SH-SY5Y (cell line): ENCODE data around the gene GRAMD2B.

Source experiments
- GATA2 ChIP-seq: IDR thresholded peaks from 2 replicates; pipeline ENCODE4 v1.6.1; 2011; ENCODE audit warnings: mild to moderate bottlenecking, low read depth, low read length
- GATA3 ChIP-seq: IDR thresholded peaks from 2 replicates; pipeline ENCODE4 v1.6.1; 2011; ENCODE audit warnings: low read depth, mild to moderate bottlenecking, low read length, moderate library complexity

DNA sequence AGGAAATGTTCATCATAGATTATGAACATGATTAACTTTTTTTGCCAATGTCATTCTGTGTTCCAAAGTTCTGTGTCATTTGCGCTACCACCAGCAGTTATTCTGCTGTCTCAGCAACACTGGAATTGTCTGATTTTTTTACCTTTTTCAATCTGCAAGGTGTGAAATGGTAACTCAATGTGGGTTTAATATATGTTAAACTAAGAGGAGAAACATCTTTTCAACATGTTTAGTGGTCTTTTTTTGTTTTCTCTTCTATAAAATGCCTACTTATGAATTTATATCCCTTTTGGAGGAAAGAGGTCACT lies 49.1 kb upstream of the GRAMD2B start:
- TF ChIP-seq GATA2, result no peak
- no peak for TF ChIP-seq GATA3
